ENCODE results near the gene ZNF135.

DNA sequence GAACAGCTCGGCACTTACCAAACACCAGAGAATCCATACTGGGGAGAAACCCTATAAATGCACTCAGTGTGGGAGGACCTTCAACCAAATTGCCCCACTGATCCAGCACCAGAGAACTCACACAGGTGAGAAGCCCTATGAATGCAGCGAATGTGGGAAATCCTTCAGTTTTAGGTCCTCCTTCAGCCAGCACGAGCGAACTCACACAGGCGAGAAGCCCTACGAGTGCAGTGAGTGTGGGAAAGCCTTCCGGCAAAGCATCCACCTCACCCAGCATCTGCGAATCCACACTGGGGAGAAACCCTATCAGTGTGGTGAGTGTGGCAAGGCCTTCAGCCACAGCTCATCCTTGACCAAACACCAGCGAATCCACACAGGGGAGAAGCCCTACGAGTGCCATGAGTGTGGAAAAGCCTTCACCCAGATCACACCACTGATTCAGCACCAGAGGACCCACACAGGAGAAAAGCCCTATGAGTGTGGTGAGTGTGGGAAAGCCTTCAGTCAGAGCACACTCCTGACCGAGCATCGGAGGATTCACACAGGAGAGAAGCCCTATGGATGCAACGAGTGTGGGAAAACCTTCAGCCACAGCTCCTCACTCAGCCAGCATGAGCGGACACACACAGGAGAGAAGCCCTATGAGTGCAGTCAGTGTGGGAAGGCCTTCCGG is 8.3 kb downstream of the ZNF135 start:
- TF ChIP-seq, protein P1, sequence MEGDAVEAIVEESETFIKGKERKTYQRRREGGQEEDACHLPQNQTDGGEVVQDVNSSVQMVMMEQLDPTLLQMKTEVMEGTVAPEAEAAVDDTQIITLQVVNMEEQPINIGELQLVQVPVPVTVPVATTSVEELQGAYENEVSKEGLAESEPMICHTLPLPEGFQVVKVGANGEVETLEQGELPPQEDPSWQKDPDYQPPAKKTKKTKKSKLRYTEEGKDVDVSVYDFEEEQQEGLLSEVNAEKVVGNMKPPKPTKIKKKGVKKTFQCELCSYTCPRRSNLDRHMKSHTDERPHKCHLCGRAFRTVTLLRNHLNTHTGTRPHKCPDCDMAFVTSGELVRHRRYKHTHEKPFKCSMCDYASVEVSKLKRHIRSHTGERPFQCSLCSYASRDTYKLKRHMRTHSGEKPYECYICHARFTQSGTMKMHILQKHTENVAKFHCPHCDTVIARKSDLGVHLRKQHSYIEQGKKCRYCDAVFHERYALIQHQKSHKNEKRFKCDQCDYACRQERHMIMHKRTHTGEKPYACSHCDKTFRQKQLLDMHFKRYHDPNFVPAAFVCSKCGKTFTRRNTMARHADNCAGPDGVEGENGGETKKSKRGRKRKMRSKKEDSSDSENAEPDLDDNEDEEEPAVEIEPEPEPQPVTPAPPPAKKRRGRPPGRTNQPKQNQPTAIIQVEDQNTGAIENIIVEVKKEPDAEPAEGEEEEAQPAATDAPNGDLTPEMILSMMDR (IDR thresholded peaks at IDR 0.05), result no peak
- no peak for TF ChIP-seq POLR2A (IDR thresholded peaks at IDR 0.05)
